AG20443 (cell line): ENCODE data around the gene TBX4.
"Not testable (repeated sequence)": the region's sequence is repeated elsewhere in the genome, so short reads cannot be mapped to it uniquely, and the experiment has no call there.

ENCODE experiments used
- DNase-seq: peaks from one replicate; pipeline ENCODE4 v3.0.0; 2012; ENCODE audit warnings: low spot score, mixed read lengths

Gene TBX4

DNA sequence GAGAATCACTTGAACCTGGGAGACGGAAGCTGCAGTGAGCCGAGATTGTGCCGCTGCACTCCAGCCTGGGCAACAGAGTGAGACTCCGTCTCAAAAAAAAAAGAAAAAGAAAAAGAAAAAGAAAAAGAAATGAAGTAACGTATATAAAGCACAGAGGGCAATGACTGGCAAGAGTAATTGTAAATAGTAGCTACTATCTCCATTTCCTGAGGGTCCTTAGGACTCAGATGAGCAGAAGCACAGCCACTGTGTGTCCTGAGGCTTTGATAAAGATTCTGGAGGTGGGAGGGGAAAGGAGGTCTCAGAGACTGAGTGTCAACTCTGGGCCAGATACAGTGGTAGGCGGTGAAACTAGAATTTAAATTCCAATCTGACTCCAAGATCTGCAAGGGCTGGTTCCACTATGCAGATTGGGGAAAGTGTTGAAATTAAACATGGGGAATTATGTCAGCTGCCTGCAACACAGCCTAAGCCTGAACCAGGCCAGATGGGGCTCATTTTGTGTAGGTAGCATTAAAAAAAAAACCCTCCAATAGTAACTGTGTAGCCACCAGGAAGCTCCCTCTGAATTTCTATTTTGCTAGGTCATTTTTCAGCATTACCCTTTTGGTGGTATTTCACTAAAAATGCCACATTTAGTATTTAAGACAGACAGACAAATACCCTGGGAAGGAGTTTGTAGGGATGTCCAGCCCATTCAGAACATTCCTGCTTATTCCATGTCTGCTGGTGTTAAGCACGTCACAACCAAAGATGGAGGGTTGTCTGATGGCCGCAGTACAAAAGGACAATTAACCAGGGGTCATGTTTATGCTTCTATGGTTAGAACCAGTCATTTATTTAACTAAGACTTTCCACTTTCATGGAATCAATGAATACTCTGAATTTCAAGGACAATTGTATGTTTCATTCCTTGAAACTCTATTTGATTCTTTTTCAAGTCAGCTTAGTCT, 46.1 kb downstream of the TBX4 start:
- no peak for DNase-seq

DNA sequence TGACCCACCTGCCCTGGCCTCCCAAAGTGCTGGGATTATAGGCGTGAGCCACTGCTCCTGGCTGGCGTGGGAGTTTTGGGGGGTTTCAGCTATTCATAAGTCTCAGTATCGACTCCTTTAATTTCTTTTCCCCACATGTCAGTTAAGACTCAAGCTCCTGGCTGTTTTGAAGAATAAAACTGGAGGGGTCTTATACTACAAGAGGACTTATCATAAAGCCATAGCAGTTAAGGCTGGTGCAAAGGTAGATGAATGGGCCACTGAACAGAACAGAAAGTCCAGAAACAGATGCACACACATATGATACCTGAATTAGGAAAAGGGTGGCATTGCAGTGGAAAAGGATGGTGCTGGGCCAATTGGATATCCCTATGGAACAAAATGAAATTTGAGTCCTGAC, 47.4 kb downstream of the TBX4 start:
- no peak for DNase-seq

DNA sequence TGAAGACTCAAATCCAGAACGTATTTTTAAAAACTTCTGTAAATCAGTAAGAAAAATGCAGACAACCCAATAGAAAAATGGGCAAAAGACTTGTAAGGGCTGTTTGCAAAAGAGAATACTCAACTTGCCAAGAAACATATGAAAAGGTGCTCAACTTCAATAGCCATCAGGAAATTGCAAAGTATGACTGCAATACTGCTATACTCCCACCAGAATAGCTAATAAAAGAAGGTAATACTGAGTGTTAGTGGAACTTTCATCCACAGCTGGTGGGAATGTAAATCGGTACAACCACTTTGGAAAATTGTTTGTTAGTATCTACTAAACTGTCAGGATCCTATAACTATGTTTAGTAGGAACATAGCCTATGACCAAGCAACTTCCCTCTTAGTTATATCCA, 48.1 kb downstream of the TBX4 start:
- DNase-seq = no peak

DNA sequence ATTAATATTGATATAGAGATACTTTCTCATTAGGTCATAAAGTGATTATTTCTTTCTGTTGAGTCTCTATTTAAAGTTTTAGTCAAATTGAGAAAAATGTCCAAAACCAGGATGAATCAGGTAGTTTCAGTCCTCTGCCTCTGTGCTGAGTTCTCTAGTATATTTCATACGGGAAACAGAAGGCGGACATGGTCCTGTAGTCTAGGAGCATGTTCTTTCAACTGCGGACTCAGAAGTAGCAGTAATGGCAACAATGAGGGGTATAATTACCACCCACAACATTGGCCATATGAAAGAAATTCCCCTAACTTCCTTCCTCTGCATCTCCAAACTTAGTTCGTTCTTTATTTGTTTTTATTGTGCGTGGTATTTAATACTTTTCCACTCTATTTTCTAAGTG, 50.1 kb downstream of the TBX4 start:
- no peak for DNase-seq

DNA sequence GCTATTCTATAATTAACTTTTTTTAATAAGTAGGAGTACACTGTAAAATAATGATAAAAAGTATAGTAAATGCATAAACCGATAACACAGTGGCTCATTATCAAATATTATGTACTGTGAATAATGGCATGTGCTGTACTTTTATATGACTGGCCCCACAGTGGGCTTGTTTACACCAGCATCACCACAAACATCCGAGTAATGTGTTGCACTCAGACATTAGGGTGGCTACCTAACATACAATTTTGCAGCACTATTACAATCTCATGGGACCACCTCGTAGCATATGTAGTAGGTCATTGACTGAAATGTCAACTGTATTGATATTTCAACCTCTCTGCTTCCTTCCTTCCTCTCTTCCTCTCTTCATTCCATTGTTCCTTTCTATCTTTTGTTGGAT, 51.7 kb downstream of the TBX4 start:
- no peak for DNase-seq

DNA sequence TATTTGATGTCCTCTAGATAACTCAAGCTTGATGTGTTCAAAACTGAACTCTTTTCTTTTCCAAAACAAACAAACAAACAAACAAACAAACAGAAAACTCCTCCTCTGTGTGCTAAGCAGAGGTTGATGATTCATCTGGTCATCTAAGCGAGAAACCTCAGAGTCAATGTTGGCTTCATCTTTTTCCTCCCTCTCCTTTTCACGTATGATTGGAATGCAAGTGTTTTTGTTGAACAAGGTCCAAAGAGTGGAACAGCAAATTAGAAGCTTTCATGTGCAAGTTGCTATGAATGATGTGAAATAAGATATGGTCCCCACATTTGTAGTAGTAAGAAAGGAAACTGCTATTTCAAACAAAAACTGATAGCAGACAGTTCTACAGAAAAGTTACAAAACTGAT, 52.5 kb downstream of the TBX4 start:
- peak; percentile 81 for DNase-seq

DNA sequence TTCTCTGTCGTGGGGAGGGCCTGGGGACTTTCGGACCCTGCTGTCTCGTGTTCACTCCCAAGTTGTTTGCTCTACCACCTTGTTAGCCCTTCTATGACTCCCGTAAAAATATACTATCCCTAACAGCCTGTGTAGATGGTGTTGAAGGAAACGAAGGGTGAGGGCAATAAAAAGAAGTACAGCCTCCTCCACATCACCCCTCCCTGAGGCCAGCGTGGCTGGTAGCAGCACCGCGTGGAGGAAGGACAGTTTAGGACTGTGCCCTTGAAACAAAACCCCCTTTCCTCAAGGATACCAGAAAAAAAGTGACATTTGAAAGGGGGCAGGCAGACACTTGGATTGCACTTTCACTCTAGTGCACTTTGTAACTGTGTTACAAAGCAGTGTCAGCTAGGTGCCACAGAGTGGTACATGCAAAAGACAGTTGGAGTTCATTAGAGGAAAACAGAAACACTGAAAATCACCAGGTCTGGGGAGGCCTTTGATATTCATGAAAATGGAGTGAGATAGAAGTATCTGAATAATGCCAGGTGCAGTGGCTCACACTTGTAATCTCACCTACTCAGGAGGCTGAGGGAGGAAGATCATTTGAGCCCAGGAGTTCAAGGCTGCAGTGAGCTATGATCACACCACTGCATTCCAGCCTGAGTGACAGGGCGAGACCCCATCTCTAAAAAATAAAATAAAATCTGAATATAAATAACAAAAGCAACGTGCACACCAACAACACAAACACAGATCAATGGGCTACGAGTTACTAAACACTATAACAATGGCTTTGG, 53.8 kb downstream of the TBX4 start:
- no peak for DNase-seq

DNA sequence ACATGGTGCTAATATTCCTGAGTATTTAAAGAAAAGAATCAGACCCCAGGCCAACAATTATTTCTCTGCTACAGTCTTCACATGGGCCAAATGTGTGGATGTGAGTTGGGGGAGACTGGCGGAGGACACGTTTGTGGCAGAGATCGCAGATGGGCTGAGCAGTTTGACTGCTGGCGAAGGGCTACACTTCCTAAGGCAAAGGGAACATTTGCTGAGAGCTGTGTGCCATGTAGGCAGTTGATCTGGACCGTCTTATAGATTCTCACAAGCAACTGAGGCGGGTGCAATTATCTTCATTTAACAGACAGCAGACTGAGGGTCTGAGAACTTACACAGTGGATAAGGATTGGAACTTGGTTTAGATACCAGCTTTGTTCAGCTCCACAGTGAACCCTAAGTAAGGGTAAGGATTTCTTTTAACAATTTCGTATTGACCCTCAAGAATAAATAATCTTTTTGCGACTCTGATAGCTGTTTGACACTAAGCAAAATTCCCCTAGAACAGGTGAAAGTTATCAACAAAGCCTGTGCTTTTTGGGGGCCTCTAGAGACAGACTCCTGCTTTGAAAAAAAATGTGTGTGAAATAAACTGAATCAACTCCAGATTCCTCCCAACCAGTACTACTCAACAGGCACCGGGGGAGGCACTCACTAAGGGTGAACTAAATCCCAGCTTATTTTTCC, 55.3 kb downstream of the TBX4 start:
- DNase-seq = no peak

DNA sequence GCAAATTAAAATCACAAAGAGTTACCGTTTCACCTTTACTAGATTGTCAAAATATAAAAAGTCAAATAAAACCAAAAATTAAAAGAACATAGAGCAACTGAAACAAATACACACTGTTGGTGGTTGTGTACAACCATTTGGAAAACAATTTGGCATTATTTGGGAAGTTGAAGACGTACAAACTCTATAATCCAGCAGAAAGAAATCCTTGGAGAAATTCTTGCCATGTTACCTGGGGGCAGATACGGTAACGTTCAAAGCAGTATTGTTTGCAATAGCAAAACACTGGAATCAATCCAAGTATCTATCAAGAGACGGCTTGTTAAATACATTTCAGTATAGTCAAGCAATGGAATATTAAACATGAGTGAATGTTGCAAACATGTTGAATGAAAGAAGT, 56.7 kb downstream of the TBX4 start:
- DNase-seq = no peak

DNA sequence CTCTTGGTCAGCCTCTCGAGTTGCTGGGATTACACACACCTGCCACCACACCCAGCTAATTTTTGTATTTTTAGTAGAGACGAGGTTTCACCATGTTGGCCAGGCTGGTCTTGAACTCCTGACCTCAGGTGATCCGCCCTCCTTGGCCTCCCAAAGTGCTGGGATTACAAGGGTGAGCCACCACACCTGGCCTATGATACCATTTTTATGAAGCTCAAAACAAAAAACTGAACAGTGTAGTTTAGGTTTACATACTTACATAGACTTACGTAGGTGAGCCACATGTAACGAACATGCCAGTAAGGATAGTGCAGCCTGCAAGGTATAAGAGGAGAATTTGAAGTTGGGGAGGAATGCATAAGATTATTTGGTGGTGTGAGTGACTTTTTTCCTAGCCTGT, 57.2 kb downstream of the TBX4 start:
- not testable (repeated sequence) for DNase-seq

DNA sequence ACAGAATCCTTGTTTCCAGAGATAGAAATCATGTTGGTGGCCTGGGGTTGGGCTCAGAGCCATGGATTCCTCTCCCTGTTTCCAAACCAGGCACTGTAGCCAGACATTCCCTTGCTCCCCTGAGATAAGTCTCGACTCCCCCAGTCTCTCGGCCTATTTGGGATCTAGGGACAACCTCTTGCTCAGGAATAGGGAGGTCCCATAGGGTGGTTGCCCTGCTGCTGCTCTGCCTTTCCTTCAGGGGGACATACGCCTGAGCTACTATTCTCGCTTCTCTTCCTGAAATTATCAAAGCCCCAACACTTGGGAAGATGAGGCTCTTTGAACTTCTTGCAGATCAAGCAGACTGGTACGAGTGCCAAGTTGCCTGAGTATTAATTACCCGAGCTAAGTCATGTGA, 58.0 kb downstream of the TBX4 start:
- no peak for DNase-seq

DNA sequence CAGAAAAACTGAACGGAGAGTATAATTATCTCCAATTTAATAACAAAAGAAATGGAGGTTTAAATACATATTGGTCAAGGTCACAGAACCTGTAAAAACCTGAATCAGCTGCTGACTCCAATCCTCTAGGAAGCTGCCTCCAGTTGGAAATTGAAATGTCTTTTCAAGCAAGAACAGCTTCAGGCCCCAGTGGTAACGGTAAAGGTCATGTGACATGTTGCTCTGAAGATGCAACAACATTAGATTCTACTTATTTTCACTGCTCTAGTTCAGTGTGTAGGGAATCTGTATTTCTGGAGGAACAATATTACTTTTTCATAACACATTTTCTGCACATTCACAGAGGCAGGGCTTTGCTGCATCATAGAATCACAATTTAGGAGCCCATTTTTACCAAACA, 58.8 kb downstream of the TBX4 start:
- no peak for DNase-seq

DNA sequence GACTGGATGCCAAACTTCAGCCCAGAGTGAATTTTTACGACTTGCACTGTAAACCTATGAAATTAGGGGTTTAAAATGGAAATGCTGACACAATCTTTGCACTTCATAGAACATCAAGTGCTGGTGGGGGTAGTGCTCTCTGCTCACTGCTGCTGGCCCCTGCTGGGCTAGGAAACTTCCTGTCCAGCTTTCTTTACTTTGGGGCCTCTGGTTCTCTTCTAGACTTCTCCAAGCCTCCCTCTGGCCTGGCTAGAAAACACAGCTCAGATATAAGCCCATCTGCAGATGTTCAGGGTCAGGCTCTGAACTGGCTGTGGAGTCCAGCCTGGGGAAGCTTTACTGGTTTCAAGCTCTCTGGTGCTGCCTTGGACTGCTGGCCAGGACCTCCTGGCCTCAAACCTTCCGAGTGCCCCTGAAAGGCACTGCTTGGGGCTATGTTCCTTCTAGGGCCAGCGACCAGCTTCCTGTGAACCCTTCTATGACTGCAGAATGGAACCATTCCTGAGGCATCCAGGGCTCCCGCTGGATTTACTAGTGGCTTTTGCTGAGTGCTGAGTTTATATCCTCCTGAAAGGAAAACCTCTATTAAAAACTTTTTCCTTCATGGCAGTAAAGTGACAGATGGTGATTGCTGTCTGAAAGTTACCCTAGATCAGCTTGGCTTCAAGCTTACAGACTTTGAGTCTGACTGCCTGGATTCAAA, 59.4 kb downstream of the TBX4 start:
- no peak for DNase-seq

DNA sequence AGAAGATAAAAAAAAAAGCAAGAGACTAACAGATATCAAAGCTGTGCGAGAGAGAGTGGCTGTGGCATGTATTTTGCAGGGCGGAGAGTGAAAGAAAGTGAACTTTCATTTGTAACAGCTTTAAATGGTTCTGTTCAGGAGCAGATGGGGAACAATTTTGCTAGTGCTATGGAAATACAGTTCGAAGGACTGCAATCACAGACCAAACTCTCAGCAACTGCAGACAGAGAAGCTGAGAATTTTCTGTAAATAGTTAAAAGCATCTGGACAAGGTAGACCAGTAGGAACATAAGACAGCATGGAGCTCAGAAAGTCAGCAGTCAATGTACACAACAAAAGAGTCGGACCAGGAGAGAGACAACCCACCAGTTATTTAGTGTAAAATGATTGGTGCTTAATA, 62.3 kb downstream of the TBX4 start:
- no peak for DNase-seq

DNA sequence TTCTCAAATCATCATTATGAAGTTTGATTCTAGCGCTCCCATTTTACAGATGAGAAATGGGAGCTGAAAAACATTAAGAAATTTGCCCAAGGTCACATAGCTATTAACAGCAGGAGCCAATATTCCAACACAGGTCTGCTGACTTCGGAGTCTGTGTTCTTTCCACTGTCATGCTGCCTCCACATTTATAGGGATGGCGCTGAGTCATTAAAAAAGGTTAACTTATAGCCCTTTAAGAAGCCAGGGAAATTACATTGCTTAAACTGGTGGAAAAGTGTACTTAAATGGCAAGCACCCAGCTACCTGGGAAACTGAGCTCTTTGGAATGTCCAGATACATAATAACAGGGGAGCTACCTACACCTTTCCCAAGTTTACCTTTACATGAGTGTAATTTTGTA, 65.0 kb downstream of the TBX4 start:
- no peak for DNase-seq

DNA sequence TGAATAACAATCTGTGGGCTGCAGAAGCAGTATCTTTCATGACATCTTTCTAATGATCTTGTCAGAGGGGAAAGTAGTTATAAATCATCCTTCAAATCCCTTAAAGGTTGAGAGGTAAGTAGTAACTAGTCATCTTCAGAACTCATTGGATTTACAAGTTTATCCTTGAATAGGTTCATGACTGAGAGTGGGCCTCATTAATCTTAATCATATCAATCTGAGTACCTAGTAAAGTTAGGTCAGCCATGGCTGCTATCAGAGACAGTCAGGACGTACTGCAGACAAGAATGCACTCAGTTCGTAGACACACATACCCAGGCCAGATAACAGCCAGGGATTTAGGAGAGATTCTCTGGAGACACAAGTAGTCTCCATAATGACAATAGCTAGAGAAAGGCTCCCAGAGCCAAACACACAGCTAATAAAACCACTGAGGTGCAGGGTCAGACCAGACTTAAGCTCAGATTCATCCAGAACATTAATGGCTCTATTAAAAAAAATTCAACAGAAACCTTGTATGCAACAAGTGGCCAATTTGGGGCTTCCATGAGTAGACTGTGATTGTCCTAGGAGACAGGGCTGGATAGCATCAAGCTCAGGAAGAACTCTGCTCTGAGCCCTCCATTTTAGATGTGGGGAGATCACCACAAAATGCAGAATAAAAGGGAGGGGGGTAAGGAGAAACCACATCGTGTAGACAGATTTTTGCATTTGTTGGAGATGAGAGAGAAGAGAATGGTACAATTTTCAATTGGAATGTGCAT, 65.8 kb downstream of the TBX4 start:
- no peak for DNase-seq

DNA sequence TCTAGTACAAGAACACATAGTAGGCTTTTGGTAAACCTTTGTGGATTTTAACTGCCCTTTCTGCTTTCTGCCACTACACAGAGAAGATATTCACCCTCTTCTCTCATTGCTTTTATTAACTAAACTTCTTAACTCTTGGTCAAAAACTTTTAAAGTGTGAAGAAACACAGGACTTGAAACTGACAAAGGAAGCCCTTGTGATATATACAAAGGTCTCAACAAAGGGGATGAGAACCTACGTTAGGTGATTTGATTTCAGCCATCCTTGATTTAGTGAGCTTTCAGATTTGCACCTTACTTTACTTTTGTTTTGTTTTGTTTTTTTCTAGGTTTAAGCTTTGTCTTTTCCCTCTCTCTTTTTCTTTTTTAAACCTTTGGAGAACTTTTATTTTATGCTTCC, 66.9 kb downstream of the TBX4 start:
- no peak for DNase-seq

DNA sequence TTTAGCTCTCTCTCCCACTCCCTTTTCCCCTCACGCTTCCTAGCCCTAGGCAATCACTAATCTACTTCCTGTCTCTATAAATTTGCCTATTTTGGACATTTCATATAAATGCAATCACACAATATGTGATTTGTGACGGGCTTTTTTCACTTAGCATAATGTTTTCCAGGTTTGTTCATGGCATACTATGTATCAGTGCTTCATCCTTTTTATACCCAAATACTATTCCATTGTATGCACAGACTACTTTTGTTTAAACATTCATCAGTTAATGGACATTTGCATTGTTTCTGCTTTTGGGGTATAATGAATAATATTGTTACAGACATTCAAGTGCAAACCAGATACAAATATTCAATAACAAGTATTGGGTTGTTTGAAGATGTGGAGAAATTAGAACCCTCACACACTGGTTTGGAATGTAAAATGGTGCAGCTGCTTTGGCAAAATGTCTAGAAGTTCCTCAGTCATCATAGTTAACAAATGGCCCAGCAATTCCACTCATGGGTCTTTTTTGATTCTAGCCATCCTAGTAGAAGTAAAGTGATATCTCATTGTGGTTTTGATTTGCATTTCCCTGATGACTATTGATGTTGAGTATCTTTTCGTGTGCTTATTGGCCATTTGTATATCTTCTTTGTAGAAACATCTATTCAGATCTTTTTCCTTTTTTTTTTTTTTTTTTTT, 67.7 kb downstream of the TBX4 start:
- no peak for DNase-seq

DNA sequence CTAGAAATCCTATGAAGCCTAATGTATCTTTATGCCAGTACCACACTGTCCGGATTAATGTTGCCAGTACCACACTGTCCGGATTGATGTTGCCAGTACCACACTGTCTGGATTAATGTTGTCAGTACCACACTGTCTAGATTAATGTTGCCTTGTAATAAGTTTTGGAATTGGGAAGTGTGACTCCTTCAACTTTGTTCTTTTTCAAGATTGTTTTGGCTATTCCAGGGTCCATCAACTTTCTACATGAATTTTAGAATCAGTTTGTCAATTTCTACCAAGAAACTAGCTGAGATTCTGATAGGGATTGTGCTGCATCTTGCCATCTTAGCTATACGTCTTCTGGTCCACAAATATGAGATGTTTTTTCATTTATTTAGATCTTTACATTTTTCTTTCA, 68.7 kb downstream of the TBX4 start:
- no peak for DNase-seq

DNA sequence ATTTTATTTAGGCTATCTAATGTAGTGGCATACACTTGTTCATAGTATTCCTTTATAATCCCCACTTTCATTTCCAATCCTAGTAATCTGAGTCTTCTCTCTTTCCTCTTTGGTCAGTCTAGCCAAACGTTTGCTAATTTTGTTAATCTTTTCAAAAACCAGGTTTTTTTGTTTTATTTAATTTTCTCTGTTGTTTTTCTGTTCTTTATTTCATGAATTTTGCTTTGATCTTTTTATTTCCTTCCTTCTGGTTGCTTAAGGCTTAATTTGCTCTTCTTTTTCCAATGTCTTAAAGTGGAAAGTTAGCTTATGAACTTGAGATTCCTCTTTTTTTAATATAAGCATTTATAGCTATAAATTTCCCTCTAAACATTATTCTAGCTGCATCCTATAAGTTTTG, 69.9 kb downstream of the TBX4 start:
- DNase-seq = no peak

DNA sequence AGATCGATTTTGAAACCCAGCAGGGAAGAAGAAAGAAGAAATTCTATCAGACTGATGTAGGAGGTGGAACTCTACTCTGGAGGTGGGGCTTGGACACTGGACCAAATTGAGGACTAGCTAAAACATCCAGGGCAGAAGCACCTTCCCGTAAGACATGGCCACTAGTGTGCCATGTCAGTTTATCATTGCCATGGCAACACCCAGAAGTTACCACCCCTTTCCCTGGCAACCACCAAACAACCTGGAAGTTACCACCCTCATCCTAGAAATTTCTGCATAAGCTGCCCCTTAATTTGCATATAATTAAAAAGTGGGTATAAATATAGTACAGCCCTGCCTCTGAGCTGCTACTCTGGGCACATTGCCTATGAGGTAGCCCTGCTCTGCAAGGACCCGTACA, 72.1 kb downstream of the TBX4 start:
- no peak for DNase-seq
